NCI-H69 (cell line): ENCODE measurements around the gene RNU1-4.
"Not testable (repeated sequence)": the region's sequence is repeated elsewhere in the genome, so short reads cannot be mapped to it uniquely, and the experiment has no call there.

ENCODE experiments used
- DNase-seq: peaks from one replicate; lab custom pipeline; 2025; lab: John Stamatoyannopoulos, UW

The RNU1-4 gene

DNA sequence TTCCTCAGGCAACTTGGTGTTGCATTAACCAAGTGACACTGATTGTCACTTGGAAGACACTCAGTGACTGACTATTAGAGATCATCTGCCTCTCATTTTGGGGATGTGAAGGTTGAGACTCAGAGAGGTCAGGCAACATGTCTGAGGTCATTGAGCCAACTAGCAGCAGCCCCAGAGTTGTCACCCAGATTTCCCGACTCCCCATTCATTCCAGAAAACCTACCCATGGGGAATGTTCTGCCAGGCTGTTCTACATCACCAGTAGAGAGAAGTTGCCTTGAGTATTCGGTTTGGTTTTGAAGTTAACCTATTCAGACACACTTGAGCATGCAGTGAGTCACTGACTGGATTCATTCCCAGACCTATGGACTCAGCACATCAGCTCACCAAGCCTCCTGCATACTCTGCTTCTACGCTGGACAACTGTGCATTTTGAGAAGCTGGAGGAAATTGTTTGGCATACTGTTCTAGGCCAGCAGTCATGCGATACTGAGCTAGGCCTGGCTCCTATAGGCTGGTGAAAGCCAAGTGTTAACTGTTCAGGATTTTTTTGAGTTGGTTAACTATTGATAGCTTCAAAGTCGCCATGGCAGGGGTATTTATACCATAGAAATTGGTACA is 29.9 kb downstream of the RNU1-4 start:
- not testable (repeated sequence) for DNase-seq

DNA sequence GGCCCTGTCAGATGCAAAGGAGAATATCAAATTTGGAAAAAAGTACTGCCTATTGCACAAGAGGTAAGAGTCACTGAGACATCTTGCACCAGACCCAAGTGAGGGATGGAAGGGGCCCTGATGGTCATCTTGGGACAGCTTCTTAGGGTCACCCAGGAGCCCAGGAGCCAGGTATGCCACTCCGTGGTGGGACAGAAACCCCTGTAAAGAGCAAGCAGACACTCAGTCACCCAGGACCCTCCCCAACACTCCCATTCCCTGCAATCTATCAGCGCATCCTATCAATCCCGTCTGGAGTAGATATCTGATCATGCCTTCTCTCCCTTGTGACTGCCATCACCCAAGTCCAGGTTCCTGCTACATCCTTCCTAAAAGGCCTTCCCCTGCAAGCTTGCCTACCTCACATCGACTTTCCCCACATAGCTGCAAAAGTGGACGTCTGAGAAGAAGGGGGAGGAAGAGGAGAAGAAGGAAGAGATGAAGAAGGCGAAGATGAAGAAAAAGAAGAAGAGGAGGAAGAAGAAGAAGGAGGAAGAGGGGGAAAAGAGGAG is 30.7 kb downstream of the RNU1-4 start:
- not testable (repeated sequence) for DNase-seq

DNA sequence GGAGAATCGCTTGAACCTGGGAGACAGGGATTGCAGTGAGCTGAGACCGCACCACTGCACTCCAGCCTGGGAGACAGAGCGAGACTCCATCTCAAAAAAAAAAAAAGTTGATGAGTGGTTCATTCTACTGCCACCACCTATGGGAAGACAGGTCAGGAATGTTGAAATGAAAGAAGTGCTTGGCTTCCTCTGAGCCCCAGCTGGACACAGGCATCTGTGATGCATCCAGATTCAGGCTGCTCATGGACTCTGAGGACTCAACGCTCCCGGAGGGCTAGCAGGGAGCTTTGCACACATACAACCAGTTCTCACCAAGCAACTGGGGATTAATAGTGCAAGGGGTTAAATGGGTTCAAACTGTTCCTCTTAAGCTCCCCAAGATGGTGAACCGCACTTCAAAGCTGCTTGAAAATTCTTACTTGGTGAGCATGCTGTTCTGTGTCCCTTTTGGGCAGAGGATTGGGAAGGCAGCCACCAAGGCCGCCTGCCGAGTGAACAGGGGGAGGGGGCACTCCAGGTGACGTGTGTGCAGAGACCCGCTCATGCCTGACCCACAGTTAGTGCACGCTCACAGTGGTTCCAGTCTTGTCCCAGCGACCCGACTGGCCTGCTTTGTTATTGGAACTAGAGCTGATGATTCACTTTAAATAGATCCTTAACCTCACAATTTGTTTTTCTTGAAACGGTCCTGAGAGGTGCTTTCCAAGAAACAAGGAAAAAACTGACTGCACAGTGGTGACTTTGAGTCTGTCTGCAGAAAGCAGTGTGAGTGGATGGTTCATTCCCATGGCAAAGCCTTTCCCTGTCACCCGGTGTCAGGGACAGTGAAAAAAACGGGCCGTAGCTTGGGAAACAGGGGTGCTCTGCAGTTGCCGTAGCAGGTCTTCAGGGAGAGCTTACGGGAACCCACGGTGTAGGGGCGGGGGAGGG is 32.2 kb downstream of the RNU1-4 start:
- not testable (repeated sequence) for DNase-seq

DNA sequence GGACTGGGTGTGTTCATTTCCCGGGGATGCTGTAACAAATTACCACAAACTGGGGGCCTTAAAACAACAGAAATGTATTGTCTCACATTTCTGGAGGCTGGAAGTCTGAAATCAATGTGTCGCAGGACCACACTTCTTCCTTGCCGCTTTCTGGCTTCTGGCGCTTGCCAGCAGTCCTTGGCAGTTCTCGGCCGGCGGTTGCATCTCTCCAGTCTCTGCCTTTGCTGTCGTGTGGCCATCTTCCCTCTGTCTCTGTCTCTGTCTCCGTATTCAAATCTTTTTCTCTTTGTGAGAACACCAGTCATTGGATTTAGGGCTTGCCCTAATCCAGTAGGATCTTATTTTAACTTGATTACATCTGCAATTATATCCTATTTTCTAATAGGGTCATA is 32.9 kb downstream of the RNU1-4 start:
- DNase-seq: not testable (repeated sequence)

DNA sequence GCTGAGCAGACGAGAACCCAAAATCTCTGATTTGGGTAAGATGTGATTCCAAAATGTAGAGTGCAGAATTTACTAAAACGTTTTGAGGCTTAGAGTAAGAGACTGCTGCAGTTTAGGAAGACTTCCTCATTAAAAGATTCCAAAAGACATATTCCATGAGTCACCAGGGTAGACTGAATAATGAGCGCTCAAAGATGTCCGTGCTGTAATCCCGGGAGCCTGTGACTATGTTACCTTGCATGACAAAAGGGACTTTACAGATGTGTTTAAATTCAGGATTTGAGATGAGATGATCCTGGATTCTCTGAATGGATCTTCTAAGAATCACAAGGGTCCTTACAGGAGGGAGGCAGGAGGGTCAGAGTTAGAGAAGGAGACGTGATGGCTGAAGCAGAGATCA is 33.4 kb downstream of the RNU1-4 start:
- not testable (repeated sequence) for DNase-seq

DNA sequence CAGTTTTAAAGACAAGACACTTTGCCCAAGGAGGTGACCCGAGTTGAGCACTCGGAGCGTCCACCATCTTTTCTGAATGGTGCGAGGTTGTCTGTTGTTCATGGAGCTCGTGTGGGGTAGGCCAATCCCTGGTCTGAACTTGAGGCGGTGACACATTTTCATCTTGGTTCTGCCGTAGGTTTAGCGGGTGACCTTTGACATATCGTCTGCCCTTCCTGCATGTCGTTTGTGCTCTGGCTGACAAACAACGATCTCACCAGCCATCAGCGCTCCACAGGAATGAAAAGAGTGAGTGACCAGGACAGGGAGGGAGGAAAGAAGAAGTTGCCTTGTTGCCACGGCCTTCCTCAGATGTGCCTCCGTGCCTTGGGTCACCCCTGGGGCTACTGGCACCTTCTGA is 34.5 kb downstream of the RNU1-4 start:
- not testable (repeated sequence) for DNase-seq

DNA sequence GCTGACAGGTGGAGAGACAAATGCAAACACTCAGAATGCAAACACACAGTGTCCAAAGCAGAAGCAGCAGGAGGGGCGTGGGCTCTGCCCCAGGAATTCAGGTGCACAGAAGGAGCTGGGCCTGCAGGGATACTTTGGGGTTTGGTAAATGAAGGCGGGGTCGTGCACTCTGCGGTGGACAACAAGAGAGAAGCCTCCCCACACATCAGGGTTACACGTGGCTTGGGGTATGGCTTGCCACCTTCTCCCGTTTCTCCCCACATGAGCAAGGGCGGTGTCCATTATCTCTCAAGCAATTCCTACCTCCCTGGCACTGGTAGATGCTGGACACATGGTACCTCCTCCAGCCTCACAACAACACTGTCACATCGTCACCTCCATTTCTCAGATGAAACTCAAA is 35.0 kb downstream of the RNU1-4 start:
- not testable (repeated sequence) for DNase-seq

DNA sequence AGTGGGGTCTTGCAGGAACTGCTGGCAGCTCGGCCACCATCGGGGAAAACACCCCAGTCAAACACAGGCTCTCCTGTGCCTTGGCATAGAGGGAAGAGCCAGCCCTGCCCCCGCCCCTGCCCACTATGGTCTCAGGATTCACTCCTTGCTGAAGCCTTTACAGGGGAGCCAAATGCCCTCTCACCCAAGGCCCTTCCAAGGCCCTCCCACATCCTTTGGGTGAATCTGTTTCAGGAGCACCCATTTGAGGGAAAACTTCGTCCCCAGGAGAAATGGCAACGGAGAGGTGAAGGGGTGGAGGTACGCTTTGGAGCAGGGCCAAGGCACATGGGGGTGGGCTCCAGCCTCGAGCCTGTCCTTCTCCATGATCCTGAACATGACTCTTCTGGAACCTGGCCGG is 35.9 kb downstream of the RNU1-4 start:
- not testable (repeated sequence) for DNase-seq

DNA sequence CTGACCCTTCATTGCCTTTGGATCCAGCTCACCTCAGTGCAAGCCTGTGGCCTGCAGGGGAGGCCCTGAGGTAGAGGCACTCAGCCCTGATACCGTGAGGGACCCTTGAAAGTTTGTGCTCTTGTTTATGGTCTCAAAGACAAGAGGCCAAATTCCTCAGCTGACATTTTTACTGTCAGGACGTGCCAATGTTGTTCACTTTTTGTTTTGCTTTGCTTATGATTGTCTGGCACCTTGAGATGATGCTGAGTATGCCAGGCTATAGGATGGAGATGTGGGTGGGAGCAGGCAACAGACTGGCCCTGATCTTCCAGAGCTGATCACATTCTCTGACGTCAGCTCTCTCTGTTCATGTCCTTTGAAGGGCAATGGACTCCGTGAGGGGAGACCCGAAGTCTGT is 36.5 kb downstream of the RNU1-4 start:
- not testable (repeated sequence) for DNase-seq

DNA sequence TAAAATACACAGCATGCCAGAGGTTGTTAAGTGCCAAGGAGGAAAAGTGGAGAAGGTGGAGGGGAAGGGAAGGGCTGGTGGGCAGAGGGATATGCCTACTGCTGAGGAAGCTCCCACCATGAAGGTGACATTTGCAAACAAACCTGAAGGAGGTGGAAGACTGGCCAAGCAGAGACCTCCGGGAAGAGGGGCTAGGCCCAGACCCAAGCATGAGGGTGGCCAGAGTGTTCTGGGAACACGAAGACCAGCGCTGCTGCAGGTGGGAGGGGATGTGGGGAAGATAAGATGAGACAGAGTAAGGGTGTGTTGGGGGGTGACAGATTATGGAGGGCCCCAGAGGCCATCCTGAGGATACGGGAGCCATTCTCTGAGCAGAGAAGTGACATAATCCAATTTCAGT is 37.5 kb downstream of the RNU1-4 start:
- not testable (repeated sequence) for DNase-seq

DNA sequence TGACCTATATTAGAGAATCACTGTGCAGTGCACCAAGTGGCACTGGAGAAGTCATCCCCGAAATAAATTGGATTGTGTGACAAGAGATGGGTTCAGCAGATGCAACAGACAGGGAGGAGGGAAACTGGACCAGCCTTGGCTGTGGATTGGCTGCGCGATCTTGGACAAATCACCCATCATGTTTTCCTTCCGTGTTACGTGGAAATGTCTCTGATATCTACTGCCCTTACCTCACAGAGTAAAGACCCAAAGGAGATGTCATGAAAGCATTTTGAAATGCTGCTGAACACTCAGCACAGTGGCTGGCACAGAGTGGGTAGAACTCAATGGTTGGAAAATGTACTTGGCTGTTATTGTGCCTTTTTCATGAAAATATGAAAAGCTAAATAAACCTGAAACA is 39.2 kb downstream of the RNU1-4 start:
- not testable (repeated sequence) for DNase-seq

DNA sequence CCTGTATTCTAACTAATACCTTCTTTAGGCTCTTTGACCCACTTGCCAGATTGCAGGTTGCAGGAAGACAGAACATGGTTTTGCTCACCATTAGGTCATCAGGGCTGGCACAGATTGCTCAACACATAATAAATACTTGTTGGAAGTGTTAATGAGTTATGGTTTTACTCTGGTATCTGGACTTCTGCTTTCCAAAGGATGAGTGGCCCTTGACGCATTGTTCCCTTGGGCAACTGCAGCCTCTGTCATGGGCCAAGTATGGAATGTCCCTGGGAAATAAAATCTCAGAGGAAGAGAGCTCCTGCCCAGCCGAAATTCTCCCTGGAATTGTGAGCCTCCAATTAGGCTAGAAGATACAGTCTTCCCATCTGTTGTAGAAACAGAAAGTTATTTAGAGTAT is 40.7 kb downstream of the RNU1-4 start:
- not testable (repeated sequence) for DNase-seq

DNA sequence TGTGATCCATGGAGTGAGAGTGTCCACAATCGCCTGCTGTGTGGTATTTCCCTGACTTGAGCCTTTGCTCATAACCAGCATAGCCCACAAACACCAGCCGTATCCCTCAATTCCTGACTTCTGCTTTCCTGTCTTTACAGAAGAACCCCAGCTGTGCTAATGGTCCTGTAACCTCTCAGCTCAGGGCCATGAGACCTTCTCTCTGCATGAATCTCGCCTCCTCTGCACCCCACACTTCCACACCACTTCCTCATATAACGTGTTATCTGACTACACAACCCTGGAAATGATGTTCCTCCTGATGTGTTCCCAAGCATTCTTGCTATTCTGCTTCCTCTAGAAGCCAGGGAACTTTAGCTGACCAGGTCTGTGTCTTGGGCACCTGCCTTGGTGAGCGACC is 41.3 kb downstream of the RNU1-4 start:
- not testable (repeated sequence) for DNase-seq

DNA sequence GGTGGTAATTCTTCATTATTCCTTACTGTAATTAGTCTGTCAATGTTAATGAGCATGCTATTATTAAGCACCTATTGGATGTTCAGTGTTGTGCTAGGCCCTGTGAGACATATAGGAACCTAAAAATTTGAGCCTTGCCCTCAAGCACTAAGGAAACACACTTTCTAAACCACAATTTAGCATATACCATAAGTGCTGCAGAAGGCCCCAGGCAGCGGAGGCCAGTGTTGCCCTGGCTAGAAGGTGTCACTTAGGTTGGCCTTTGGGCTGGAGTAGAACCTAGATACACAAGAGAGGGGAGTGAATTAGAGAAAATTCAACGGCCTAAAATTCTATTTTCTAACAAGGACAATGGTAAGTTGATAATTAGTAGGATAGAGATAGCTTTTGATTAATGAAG is 44.6 kb downstream of the RNU1-4 start:
- not testable (repeated sequence) for DNase-seq

DNA sequence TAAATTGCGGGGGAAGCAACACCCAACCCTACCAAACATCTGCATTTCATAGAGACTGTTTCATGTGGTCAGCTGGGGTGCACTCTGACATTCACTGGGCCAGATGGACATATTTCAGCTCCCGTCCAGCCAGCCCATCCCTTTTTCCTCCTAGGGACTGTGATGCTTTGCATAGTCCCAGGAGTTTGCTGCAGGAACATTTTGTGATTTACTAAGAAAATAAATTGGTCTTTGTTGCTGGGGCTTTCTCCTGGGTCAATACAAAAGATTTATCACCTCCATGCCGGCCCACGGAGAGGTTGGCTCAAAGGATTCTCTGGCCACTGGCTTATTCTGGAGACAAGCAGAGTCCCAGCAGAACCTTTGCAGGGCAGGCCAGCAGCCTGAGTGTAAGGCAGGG is 46.0 kb downstream of the RNU1-4 start:
- DNase-seq: not testable (repeated sequence)

DNA sequence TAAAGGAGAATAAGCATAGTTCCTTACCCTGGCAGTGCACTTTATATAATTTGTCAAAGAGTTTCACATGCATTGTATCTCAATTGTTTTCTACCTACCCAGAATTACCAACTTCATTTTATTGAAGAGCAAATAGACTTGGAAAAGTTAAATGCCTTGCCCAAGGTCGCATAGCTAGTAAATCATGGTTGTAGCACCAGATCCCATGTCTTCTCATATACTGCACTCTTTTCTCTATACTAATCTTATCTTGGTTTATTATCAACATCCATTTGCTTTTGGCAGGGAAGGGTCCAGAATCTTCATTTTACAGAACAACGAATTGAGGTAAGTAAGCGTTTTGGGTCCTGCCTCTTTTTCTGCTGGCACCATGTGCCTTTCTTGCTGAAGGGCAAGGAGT is 46.9 kb downstream of the RNU1-4 start:
- DNase-seq: not testable (repeated sequence)

DNA sequence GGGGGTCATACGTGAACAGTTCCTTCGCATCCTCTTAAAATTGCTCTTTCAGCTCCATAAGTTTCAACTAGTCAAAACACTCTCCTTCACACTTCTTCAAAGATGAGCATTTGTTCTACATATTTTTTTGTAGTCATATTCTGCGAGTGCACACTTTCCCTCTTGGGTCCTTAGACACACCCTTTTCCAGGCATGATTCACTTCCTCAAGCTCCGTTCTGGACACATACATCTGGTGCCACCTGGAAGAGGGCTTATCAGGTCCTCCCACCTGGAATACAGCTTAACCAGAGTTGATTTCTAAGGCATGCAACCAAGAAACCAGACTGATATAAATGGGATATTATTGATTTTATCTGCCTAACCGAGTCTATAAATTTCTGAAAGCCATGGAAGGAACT is 47.4 kb downstream of the RNU1-4 start:
- not testable (repeated sequence) for DNase-seq
